Uterus (tissue), 2 donors: ENCODE results near the gene ABLIM2.

Experiments used
- POLR2A ChIP-seq, 2 donors: fragments of 450-650 bp; IDR thresholded peaks; one replicate each; pipeline ENCODE4 v1.6.1; 2016; ENCODE audit warnings: antibody characterized with exemption in 2 of 2, mild to moderate bottlenecking in 1 of 2, moderate library complexity in 1 of 2
- TF ChIP-seq, protein P1 (sequence below), 4 experiments: fragments of 200-600 bp in 2 of 4; fragments of 450-650 bp in 2 of 4; sonication (generic) in 2 of 4; IDR thresholded peaks; one replicate each; pipeline ENCODE4 v1.5.1; 2016 to 2019; ENCODE audit warnings: antibody characterized with exemption in 4 of 4, mild to moderate bottlenecking in 2 of 4, moderate library complexity in 1 of 4

DNA sequence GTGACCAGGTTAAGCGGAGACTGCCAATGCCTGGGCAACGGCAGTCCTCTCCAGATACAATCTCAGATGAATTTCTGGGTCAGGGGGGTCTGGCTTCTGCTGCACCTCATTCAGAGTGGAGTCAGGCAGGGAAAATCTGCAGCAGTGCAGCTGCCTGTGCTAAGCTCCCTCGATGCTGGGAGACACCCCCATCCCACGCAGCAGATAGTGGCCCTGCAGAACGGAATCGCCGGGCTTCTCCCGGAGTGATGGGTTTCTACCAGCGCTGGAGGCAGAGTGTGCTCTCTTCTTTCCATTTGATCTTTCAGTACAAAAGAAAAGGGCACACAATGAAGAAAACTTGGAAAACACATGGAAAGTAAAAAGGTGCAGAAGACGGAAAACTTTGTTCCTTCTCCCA lies 5.2 kb downstream of the ABLIM2 start:
- no peak for TF ChIP-seq POLR2A (IDR thresholded peaks at IDR 0.05)
- TF ChIP-seq, protein P1, sequence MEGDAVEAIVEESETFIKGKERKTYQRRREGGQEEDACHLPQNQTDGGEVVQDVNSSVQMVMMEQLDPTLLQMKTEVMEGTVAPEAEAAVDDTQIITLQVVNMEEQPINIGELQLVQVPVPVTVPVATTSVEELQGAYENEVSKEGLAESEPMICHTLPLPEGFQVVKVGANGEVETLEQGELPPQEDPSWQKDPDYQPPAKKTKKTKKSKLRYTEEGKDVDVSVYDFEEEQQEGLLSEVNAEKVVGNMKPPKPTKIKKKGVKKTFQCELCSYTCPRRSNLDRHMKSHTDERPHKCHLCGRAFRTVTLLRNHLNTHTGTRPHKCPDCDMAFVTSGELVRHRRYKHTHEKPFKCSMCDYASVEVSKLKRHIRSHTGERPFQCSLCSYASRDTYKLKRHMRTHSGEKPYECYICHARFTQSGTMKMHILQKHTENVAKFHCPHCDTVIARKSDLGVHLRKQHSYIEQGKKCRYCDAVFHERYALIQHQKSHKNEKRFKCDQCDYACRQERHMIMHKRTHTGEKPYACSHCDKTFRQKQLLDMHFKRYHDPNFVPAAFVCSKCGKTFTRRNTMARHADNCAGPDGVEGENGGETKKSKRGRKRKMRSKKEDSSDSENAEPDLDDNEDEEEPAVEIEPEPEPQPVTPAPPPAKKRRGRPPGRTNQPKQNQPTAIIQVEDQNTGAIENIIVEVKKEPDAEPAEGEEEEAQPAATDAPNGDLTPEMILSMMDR (IDR thresholded peaks at IDR 0.05): no peak
